MM.1S (cell line): ENCODE results near the gene ROR2.

Experiments used
- DNase-seq: peaks from one replicate; pipeline ENCODE4 v3.0.0-alpha.2; 2015
- H2AFZ ChIP-seq: fragments of 300-600 bp; sonication (generic); 2 replicates; pipeline ENCODE4 v1.6.0; 2016; ENCODE audit warnings: antibody characterized with exemption, low read length
- H3F3A ChIP-seq: fragments of 300-600 bp; sonication (generic); 2 replicates; pipeline ENCODE4 v1.6.1; 2016; ENCODE audit warnings: mild to moderate bottlenecking, antibody characterized with exemption, low read length, moderate library complexity, mixed read lengths; ENCODE audit not compliant: insufficient read depth
- H3K27ac ChIP-seq: fragments of 300-600 bp; sonication (generic); 2 replicates; pipeline ENCODE4 v1.5.1; 2016; ENCODE audit warnings: mild to moderate bottlenecking, low read length
- H3K27me3 ChIP-seq: fragments of 300-600 bp; sonication (generic); replicated peaks from 2 replicates; pipeline ENCODE4 v1.6.0; 2016; ENCODE audit warnings: low read length; ENCODE audit not compliant: insufficient read depth
- H3K36me3 ChIP-seq: fragments of 300-600 bp; sonication (generic); replicated peaks from 2 replicates; pipeline ENCODE4 v1.6.1; 2016; ENCODE audit warnings: mild to moderate bottlenecking, low read length, mixed read lengths; ENCODE audit not compliant: insufficient read depth
- H3K4me1 ChIP-seq: fragments of 300-600 bp; sonication (generic); 2 replicates; pipeline ENCODE4 v1.6.1; 2016; ENCODE audit warnings: low read length, mixed read lengths
- H3K4me2 ChIP-seq: fragments of 300-600 bp; sonication (generic); 2 replicates; pipeline ENCODE4 v1.6.0; 2016; ENCODE audit warnings: low read depth, low read length
- H3K4me3 ChIP-seq: fragments of 300-600 bp; sonication (generic); 2 replicates; pipeline ENCODE4 v1.5.1; 2016; ENCODE audit warnings: low read length, mixed read lengths
- H3K79me2 ChIP-seq: fragments of 300-600 bp; sonication (generic); 2 replicates; pipeline ENCODE4 v1.6.1; 2016; ENCODE audit warnings: mixed run types, low read length, mixed read lengths
- H3K9ac ChIP-seq: fragments of 300-600 bp; sonication (generic); 2 replicates; pipeline ENCODE4 v1.6.1; 2016; ENCODE audit warnings: low read length, mixed read lengths
- H3K9me2 ChIP-seq: fragments of 300-600 bp; sonication (generic); replicated peaks from 2 replicates; pipeline ENCODE4 v1.6.1; 2016; ENCODE audit warnings: mild to moderate bottlenecking, low read length, mixed read lengths; ENCODE audit not compliant: insufficient read depth
- H3K9me3 ChIP-seq: fragments of 300-600 bp; sonication (generic); replicated peaks from 2 replicates; pipeline ENCODE4 v1.6.1; 2016; ENCODE audit warnings: mild to moderate bottlenecking, low read length, mixed read lengths; ENCODE audit not compliant: insufficient read depth
- H4K20me1 ChIP-seq: fragments of 300-600 bp; sonication (generic); 2 replicates; pipeline ENCODE4 v1.6.1; 2016; ENCODE audit warnings: mild to moderate bottlenecking, low read length, moderate library complexity, mixed read lengths; ENCODE audit not compliant: insufficient read depth
- CTCF ChIP-seq: fragments of 300-600 bp; sonication (generic); IDR thresholded peaks from 2 replicates; pipeline ENCODE4 v1.5.1; 2016; ENCODE audit warnings: antibody characterized with exemption, low read length, mixed read lengths
- EZH2 ChIP-seq: fragments of 300-600 bp; sonication (generic); optimal IDR thresholded peaks from 2 replicates; pipeline ENCODE3; 2017; ENCODE audit warnings: low read depth, mild to moderate bottlenecking, antibody characterized with exemption, low read length, mixed read lengths
- EZH2phosphoT487 ChIP-seq: fragments of 300-600 bp; sonication (generic); IDR thresholded peaks from 2 replicates; pipeline ENCODE4 v1.6.1; 2018; ENCODE audit warnings: antibody characterized with exemption, low read length

Gene ROR2

GRCh38 chr9:91580136-91580535 is 369.9 kb downstream of the ROR2 start:
- no peaks in the 10 kb centered on the region for H3K9me3 ChIP-seq
- H3K4me1 ChIP-seq = no peaks in the 10 kb centered on the region
- H2AFZ ChIP-seq = no peak overlapping the region
- no peak for TF ChIP-seq EZH2
- TF ChIP-seq CTCF = no peak
- no peak for TF ChIP-seq EZH2phosphoT487
- no peak overlapping the region for H3K27ac ChIP-seq
- H3K9me2 ChIP-seq = no peaks in the 10 kb centered on the region
- no peaks in the 10 kb centered on the region for H3F3A ChIP-seq
- H4K20me1 ChIP-seq = no peaks in the 10 kb centered on the region
- no peak overlapping the region for H3K4me3 ChIP-seq
- H3K79me2 ChIP-seq = no peaks in the 10 kb centered on the region
- H3K36me3 ChIP-seq = no peaks in the 10 kb centered on the region
- no peaks in the 10 kb centered on the region for H3K27me3 ChIP-seq
- no peak overlapping the region for H3K9ac ChIP-seq
- no peak for DNase-seq
- H3K4me2 ChIP-seq = no peak overlapping the region

- H3K4me1 ChIP-seq = no peaks in the 10 kb centered on the region
- no peaks in the 10 kb centered on the region for H3K27me3 ChIP-seq
- H3K27ac ChIP-seq = no peak overlapping the region
- H3K9ac ChIP-seq = no peak overlapping the region
- H3K79me2 ChIP-seq = no peaks in the 10 kb centered on the region
- no peak overlapping the region for H3K4me2 ChIP-seq
- H4K20me1 ChIP-seq = no peaks in the 10 kb centered on the region
- H2AFZ ChIP-seq = no peak overlapping the region
- no peaks in the 10 kb centered on the region for H3K36me3 ChIP-seq
- no peak overlapping the region for H3K4me3 ChIP-seq
- H3K9me2 ChIP-seq = no peaks in the 10 kb centered on the region
- TF ChIP-seq EZH2phosphoT487 = no peak
- no peak for TF ChIP-seq EZH2
- no peak for TF ChIP-seq CTCF
- H3F3A ChIP-seq = no peaks in the 10 kb centered on the region
- no peak for DNase-seq
- no peaks in the 10 kb centered on the region for H3K9me3 ChIP-seq
Measured at GRCh38 chr9:91578911-91579310, 371.1 kb downstream of the ROR2 start.

DNA sequence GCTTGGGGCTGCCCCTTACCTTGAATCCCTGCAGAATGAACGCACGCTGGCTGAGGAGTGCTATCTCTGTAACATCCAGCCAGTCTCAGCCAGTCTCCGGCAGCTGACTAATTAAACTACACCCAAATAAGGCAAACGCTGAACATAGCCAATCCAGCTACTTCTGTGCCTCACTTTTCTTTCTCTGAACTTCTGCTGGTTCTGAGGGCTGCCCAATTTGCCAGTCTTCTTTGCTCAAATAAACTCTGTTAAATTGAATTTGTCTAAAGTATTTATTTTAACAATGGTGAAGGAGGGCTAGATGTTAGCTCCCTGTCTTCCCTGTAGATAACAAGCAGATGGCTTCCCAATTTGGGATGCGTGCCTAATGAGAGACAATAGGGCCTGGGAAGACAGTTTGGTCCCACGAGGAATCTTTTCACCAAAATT is 372.4 kb downstream of the ROR2 start:
- no peak for DNase-seq
- Histone ChIP-seq H3F3A (no peaks in the 10 kb centered on the region), H3K79me2 (no peaks in the 10 kb centered on the region), H3K4me3 (no peak overlapping the region), H3K9me2 (no peaks in the 10 kb centered on the region), H3K27me3 (no peaks in the 10 kb centered on the region), H3K36me3 (no peaks in the 10 kb centered on the region), H2AFZ (no peak overlapping the region), H4K20me1 (no peaks in the 10 kb centered on the region), H3K9ac (no peak overlapping the region), H3K4me2 (no peak overlapping the region), H3K4me1 (no peaks in the 10 kb centered on the region), H3K27ac (no peak overlapping the region), H3K9me3 (no peaks in the 10 kb centered on the region)
- TF ChIP-seq CTCF (no peak), EZH2 (no peak), EZH2phosphoT487 (no peak)
